OCI-LY7 (cell line): Measurements from ENCODE around the gene FLNB. TPM values are rescaled to one million over a fixed set of nuclear protein-coding genes. Genes with fewer than 3 reads are reported as not detected.

Source experiments
- BruUV-seq: library from RNA; stranded (reverse); fragments of 400-500 nt; replicated peaks from 2 replicates; lab custom pipeline; 2021; lab: Mats Ljungman, UMichigan
- CTCF ChIA-PET: fragments of 300-600 bp; sonication (Branson Sonifier 250); formaldehyde crosslinking; loops from one replicate; lab custom pipeline; 2022; ENCODE audit warnings: antibody characterized with exemption; ENCODE audit not compliant: unreplicated experiment; lab: Charles Lee
- POLR2A ChIA-PET: fragments of 300-600 bp; sonication (Branson Sonifier 250); formaldehyde crosslinking; loops from one replicate; lab custom pipeline; 2022; ENCODE audit warnings: antibody characterized with exemption; lab: Charles Lee
- DNase-seq: peaks from one replicate; pipeline ENCODE4 v3.0.0-alpha.2; 2015; ENCODE audit warnings: low spot score
- H2AFZ ChIP-seq: fragments of 200-600 bp; sonication (generic), shearing (Covaris generic); 2 replicates; pipeline ENCODE4 v1.6.1; 2014; ENCODE audit warnings: mild to moderate bottlenecking, antibody characterized with exemption, low read length, moderate library complexity
- H3K27ac ChIP-seq: fragments of 200-600 bp; sonication (generic); 2 replicates; pipeline ENCODE4 v1.5.1; 2014; ENCODE audit warnings: mixed run types, low read depth, mild to moderate bottlenecking, moderate library complexity, low read length, inconsistent platforms; ENCODE audit not compliant: poor library complexity, severe bottlenecking
- H3K36me3 ChIP-seq: fragments of 200-600 bp; sonication (generic); 2 replicates; pipeline ENCODE4 v1.6.1; 2014; ENCODE audit warnings: mild to moderate bottlenecking, antibody characterized with exemption, low read length, moderate library complexity, mixed read lengths; ENCODE audit not compliant: insufficient read depth
- H3K4me1 ChIP-seq: fragments of 200-600 bp; sonication (generic); 2 replicates; pipeline ENCODE4 v1.5.1; 2014; ENCODE audit warnings: mild to moderate bottlenecking, low read length; ENCODE audit not compliant: insufficient read depth, poor library complexity, severe bottlenecking
- H3K4me2 ChIP-seq: fragments of 200-600 bp; sonication (generic); 2 replicates; pipeline ENCODE4 v1.6.1; 2014; ENCODE audit warnings: mild to moderate bottlenecking, low read length
- H3K4me3 ChIP-seq: fragments of 200-600 bp; sonication (generic); 2 replicates; pipeline ENCODE4 v1.5.1; 2014; ENCODE audit warnings: mild to moderate bottlenecking, low read depth, low read length; ENCODE audit not compliant: poor library complexity, severe bottlenecking
- H3K79me2 ChIP-seq: fragments of 200-600 bp; sonication (generic); 2 replicates; pipeline ENCODE4 v1.6.1; 2016; ENCODE audit warnings: low read depth, mild to moderate bottlenecking, low read length, moderate library complexity, mixed read lengths; ENCODE audit not compliant: insufficient read depth
- H3K9me2 ChIP-seq: fragments of 200-600 bp; sonication (generic); 2 replicates; pipeline ENCODE4 v1.6.1; 2016; ENCODE audit warnings: mild to moderate bottlenecking, low read length, mixed read lengths; ENCODE audit not compliant: insufficient read depth
- H3K9me3 ChIP-seq: fragments of 200-600 bp; sonication (generic); 2 replicates; pipeline ENCODE4 v1.6.1; 2014; ENCODE audit warnings: mild to moderate bottlenecking, mixed run types, low read length, mixed read lengths
- H4K20me1 ChIP-seq: fragments of 200-600 bp; sonication (generic); 2 replicates; pipeline ENCODE4 v1.6.1; 2014; ENCODE audit warnings: mild to moderate bottlenecking, antibody characterized with exemption, low read length, moderate library complexity, mixed read lengths; ENCODE audit not compliant: insufficient read depth
- CTCF ChIP-seq: fragments of 200-600 bp; sonication (generic); conservative IDR thresholded peaks from 2 replicates; pipeline ENCODE4 v1.5.1; 2014; ENCODE audit warnings: mild to moderate bottlenecking, antibody characterized with exemption, low read length, moderate library complexity, mixed read lengths
- EZH2phosphoT487 ChIP-seq: fragments of 200-600 bp; sonication (generic); IDR thresholded peaks from 2 replicates; pipeline ENCODE4 v1.6.1; 2018; ENCODE audit warnings: low read depth, borderline replicate concordance, mild to moderate bottlenecking, mixed run types, antibody characterized with exemption, low read length, moderate library complexity, mixed read lengths
- intact Hi-C: fragments of 100-400 bp; cut with micrococcal nuclease; formaldehyde crosslinking; loops from one replicate; pipeline ENCODE4 v1.10.0; 2022; ENCODE audit not compliant: unreplicated experiment
- total RNA-seq, 2 experiments: library from RNA; depleted of rRNA in 1 of 2; stranded (reverse); fragments of >200 nt in 1 of 2; shearing (Covaris generic) in 1 of 2; gene quantifications; 2 replicates each; pipeline ENCODE4 v1.2.3, GENCODE V29; 2014 to 2022

Gene FLNB
- total RNA-seq, 2 experiments from 2014 or later: 29.9 to 39.1 TPM

GRCh38 chr3:58205981-58206380, 197.8 kb downstream of the FLNB start:
- CTCF ChIA-PET: no interaction called here
- H3K79me2 ChIP-seq: no peaks in the 10 kb centered on the region
- H3K9me3 ChIP-seq: no peaks in the 10 kb centered on the region
- H3K4me3 ChIP-seq: no peak overlapping the region
- intact Hi-C loops: no loop called here
- H3K27ac ChIP-seq: no peak overlapping the region
- H3K4me1 ChIP-seq: peaks cover 2% of the 10 kb centered on the region
- POLR2A ChIA-PET: interaction anchor here (0.6 to 1.4 kb wide), 3 partner anchors 9 to 206 kb away, joined by 4 to 6 read pairs (median 4); no protein-coding TSS in a partner anchor
- H3K4me2 ChIP-seq: no peak overlapping the region
- DNase-seq: no peak
- H3K36me3 ChIP-seq: no peaks in the 10 kb centered on the region
- TF ChIP-seq CTCF (no peak), EZH2phosphoT487 (no peak)
- no peaks in the 10 kb centered on the region for H3K9me2 ChIP-seq
- H2AFZ ChIP-seq: no peak overlapping the region
- H4K20me1 ChIP-seq: no peaks in the 10 kb centered on the region
- no TSS peak for BruUV-seq

GRCh38 chr3:58206406-58207011, 198.3 kb downstream of the FLNB start:
- H2AFZ ChIP-seq: no peak overlapping the region
- no peak overlapping the region for H3K27ac ChIP-seq
- no peak overlapping the region for H3K4me2 ChIP-seq

More at GRCh38 chr3:58206406-58207011, 198.3 kb downstream of the FLNB start:
- no peaks in the 10 kb centered on the region for H3K36me3 ChIP-seq
- BruUV-seq: no TSS peak
- CTCF ChIA-PET: no interaction called here
- no peaks in the 10 kb centered on the region for H4K20me1 ChIP-seq
- no peaks in the 10 kb centered on the region for H3K9me3 ChIP-seq
- no peaks in the 10 kb centered on the region for H3K79me2 ChIP-seq
- no peaks in the 10 kb centered on the region for H3K4me1 ChIP-seq
- H3K9me2 ChIP-seq: no peaks in the 10 kb centered on the region
- no peak for DNase-seq
- H3K4me3 ChIP-seq: no peak overlapping the region
- no peak for TF ChIP-seq CTCF
- intact Hi-C loops: no loop called here
- POLR2A ChIA-PET: no interaction called here
